Stimulated activated CD8-positive, alpha-beta memory T cell treated with anti-CD3 and anti-CD28 coated beads, Interleukin-4, amount 100 ng/mL, for 4 hours (primary cell): ENCODE results near the gene DHRSX.
"Not testable (repeated sequence)": the region's sequence is repeated elsewhere in the genome, so short reads cannot be mapped to it uniquely, and the experiment has no call there.

ENCODE experiments used
- DNase-seq, 2 donors: peaks; one replicate each; pipeline ENCODE4 v3.0.0-alpha.2; 2020; ENCODE audit warnings: low read depth in 2 of 2, low spot score in 1 of 2

Gene DHRSX

DNA sequence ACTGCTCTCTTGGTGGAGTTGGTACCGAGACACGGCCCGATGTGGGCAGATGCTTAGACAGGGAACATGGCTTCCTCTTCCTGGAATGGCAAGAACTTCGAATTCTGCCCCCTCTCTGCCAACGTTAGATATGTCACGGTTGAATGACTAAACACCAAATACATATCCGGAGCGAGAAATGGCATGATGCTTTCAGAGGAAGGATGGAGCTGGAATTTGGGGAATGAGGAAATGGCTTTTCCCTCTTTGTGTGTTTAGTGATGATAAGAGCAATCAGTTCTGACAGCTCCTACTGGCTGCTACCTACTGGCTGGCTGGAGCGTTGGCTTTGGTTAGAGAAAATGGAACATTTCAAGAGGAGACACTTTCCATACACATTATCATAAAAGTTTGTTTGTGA, 140.0 kb downstream of the DHRSX start:
- no peak for DNase-seq

DNA sequence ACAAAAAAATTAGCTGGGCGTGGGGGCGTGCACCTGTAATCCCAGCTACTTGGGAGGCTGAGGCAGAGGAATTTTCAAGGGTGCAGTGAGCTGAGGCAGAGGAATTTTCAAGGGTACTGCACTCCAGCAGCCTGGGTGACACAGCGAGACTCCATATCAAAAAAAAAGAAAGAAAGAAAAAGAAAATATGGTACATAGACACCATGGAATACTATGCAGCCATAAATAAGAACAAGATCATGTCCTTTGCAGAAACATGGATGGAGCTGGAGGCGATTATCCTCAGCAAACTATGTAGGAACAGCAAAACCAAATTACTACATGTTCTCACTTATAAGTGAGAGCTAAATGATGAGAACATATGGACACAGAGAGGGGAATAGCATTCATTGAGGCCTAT, 141.3 kb downstream of the DHRSX start:
- not testable (repeated sequence) for DNase-seq

DNA sequence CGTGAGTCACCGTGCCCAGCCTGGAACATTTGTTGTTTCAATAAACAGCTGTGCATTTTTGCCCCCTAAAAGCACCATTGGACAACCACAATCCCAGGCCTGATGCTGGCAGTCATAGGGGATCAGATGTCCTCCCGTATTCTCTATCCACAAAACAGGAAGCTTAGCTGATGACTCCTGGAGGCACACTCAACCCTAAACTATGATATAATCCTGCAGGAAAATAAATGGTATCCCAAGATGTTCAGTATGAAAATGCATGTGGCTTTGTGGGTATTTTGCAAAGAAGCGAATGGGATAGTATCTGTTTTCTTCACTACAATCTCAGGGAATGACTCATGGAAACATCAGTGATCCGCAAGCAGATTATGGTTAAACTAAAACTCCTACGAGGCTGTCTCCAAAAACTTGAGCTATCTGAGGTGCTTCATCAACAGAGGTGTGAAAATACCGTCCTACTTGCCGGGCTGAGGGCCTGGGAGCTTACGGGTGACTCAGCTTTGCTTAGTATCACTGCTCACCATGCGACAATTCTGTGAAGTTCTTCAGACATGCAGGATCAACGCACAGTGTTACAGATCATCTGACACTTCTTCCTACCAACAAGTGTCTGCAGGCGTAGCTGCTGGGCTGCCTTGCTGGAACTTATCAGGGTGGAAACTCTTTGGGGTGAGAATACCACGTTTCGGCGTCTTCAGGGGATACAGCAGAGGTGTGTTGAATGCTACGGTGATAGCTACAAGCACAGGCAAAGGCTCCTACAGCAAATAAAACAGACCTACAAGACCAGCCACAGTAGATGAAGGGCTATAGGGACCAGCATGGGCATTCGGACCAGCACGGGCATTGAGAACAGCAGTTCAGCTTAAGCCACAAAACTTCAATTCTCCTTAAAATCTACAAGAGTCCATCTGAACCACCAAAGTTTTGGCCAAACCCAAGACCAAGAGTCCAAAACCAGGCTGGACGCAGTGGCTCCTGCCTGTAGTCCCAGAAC, 148.5 kb downstream of the DHRSX start:
- no peak for DNase-seq

DNA sequence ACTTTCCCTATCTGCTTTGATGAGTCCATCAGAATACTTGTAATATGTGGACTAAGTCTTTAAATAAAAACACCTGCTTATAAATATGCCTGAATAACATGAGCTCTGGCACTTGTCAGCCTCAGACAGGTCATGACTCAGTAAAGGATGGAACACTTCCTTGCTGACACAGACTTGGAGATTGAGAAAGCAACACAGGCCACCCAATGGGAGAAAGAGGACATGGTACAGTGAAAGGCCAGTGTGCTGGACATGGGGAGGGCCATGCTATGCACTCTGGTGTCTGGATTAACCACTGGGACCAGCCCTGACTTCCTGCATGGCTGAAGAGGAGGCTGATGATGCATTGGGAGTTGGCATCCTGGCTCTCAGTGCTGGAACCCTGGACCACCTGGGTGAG, 149.5 kb downstream of the DHRSX start:
- no peak for DNase-seq

DNA sequence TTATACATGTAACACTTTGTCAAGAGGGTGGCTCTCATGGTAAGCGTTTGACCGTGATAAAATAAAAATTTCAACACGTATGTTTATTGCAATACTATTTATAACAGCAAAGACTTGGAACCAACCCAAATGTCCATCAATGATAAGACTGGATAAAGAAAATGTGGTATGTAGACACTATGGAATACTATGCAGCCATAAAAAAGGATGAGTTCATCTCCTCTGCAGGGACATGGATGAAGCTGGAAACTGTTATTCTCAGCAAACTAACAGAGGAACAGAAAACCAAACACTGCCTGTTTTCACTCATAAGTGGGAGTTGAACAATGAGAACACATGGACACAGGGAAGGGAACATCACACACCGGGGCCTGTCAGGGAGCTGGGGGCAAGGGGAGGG, 150.1 kb downstream of the DHRSX start:
- DNase-seq = not testable (repeated sequence)

DNA sequence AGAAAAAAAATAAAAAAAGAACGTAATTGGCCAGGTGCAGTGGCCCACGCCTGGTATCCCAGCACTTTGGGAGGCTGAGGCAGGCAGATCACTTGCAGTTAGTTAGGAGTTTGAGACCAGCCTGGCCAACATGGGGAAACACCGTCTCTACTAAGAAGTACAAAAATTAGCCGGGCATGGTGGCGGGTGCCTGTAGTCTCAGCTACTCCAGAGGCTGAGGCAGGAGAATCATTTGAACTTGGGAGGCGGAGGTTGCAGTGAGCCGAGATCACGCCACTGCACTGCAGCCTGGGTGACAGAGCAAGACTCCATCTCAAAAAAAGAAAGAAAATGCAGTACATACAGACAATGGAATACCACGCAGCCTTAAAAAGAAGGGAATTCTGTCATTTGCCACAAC, 150.7 kb downstream of the DHRSX start:
- DNase-seq = not testable (repeated sequence)

DNA sequence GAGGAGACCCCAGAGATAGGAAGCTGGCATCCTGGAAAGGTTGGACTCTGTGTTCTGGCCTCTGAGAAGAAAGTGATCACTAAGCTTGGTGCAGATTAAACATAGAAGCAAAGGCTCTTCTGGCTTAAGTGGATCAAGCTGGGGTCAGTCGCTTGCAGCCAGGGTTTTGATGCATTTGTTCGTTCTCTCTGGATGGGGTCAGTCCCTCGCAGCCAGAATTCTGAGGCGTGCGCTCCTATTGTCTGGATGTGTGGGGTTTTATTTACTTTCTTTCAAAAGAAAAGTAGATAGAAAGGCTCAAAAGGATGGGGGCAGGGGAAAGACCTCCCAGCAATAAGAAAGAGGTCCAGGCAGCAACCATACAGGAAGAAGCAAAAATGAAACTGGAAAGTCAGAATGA, 152.6 kb downstream of the DHRSX start:
- no peak for DNase-seq

DNA sequence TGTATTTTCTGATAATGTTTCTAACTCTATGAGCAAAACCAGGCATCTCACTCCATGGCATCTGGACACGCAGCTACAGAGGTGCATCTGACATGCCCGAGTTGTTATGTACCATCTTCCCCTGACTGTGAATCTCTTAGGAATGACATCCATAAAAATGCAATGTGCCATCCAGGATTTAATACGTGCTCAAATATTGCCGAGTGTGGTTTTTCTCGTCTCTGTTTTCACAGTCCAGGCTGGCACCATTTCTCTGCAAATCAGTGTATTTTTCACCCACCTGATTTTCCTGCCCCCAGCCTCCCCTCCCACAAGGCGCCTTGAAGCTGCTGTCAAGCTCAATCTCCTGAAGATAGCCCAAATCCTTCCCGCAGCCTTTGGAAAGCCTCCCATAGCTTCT, 154.6 kb downstream of the DHRSX start:
- DNase-seq = no peak

DNA sequence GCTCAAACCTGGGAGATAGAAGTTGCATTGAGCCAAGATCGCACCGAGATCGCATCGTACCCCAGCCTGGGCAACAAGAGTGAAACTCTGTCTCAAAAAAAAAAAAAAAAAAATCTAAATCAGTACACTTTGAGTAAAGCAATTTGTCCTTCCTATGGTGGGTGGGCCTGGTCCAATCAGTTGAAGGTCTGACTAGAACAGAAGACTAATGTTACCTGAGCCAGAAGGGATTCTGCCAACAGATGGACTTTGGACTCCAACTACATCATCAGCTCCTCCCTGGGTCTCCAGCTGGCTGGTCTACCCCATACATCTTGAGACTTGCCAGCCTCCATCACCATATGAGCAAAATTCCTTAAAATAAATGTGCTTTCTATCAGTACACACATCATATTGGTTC, 155.2 kb downstream of the DHRSX start:
- DNase-seq = no peak

DNA sequence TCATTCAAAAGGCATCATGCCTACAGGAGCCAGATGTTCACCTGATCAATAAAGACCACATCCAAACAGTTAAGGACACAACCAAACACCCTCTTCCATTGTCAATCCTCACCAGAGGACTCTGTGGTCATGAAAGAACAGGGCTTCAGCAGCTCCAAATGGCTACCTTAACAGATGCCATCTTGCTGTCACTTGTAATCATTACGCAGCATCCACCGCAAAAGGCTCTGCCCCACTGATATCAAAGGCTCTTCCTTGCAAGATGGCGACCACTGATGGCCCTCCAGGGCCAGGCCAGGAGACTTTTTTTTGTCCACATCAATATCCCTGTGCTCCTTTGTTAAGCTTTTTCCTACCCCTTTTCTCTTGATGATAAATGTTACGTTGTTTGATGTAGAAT, 157.4 kb downstream of the DHRSX start:
- DNase-seq = no peak

DNA sequence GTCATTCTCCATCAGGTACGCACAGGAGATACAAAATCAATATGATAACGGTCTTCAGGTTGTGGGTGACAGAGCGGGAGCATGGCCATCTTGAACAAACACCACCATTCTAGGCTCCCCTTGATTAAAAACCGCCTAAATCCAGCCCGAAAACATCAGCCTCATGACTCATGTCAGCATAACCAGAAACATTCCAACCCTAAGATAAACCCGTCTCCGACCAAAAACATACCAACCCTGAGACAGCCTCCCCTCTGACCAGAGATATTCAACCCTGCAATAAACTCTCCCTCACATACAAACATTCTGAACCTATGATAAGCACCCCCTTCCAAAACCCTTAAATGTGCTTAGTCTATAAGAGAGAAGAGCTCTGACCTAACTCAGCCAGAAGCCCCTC, 157.9 kb downstream of the DHRSX start:
- no peak for DNase-seq

DNA sequence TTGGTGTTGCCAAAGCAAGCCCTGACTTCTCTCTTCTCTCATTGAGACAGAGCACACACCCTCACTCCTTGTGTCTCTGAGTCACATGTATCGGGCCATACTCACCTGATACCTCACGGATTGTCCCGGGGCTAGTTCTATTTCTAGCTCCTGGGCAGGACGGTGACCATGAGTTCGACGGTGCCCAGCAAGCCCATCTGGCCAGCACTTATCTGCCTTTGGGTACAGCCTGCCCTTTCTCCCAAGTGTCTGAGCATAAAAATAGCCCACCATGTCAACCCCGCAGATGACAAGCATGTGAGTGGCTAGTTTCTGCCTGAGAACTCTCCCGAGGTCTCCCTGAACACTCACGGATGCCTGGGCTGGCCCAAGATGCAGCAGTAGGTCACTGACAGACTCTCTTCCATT, 158.5 kb downstream of the DHRSX start:
- no peak for DNase-seq

DNA sequence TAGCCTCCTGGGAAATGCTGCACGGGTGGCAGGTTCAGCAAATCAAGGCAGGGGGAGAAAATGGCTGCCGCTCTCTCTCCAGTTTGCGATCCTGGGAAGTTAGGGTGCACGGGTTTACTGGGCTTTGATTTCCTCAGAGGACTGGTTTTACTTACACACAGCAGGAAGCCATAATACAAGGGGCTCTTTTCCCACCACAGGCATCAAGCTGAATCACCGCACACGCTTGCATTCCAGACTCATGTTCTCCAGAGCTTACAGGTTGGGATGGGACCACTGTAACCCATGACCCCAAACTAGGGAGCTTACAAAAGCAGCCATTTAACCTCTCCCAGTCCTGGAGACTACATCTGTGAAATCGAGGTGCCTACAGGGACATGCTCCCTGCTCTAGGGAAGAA, 159.8 kb downstream of the DHRSX start:
- no peak for DNase-seq

DNA sequence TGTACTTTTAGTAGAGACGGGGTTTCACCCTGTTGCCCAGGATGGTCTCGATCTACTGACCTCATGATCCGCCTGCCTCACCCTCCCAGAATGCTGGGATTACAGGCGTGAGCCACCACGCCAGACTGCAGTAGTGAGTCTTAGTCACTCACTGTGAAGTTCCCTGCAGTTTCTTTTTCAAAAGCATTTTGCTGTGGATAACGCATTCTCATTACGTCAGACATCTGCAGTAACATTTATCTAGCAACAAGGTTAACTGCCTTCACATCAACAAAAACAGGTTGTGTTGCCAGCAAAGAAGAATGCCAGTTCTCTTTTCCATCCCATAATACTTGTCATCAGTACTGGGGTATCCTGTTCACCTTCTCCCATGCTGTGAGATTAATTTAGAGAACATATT, 164.6 kb downstream of the DHRSX start:
- DNase-seq = no peak

DNA sequence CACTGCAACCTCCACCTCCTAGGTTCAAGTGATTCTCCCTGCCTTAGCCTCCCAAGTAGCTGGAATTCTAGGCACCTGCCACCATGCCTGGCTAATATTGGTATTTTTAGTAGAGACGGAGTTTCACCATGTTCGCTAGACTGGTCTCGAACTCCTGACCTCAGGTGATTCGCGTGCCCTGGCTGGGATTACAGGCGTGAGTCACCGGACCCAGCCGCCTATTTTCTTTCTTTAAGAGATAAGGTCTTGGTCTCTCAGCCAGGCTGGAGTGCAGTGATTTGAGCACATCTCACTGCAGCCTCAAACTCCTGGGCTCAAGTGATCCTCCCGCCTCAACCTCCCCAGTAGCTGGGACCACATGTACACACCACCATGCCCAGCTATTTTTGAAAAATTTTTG, 166.5 kb downstream of the DHRSX start:
- no peak for DNase-seq

DNA sequence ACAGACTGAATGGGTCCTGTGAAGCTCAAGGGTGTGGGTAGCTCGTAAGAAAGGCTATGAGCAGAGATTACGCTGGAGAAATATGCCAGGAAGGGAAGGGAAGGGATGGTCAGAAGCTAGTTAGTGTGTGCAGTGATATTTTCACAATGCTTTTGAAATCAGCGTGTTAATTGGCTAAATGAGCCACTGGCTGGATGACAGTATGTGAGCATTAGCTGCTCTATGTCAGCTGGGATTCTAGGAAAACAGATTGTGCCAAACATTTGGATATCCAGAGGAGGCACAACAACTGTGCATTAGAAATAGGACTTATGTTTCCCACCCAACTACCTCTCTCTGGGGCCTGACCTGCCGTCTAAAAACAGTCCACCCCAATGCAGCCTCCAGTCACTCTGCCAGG, 168.5 kb downstream of the DHRSX start:
- DNase-seq = no peak

DNA sequence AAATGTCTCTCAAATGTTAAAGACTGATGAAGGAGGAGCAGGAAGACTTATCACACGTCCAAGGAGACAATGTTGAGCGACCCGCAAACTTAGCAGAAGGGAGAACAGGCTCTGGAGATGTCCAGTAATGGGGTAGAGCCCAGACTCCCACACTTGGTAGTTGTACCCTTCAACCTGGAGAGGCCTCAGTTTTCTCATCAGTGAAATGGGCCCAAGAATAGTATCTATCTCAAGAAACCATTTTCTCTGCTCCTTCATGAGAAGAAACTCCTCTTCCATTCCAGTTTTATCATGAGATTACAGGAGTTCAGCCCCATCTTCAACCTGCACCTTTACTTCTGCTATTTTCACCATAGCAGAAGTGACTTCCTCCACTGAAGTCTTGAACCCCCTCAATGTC, 169.9 kb downstream of the DHRSX start:
- no peak for DNase-seq

DNA sequence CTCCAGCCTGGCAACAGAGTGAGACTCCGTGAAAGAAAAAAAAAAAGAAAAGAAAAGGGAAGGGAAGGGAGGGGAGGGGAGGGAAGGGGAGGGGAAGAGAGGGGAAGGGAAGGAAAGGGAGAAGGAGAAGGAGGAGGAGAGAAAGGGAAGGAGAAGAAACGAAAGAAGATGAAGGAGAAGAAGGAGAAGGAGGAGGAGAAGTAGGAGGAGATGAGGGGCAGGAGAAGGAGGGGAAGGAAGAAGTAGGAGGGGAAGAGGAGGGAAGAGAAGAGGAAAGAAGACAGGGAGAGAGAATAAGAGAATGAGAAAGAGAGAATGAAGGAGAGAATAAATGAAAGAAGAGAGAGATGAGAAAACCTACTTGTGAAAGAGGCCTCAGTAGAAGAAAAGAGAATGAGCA, 170.3 kb downstream of the DHRSX start:
- no peak for DNase-seq

DNA sequence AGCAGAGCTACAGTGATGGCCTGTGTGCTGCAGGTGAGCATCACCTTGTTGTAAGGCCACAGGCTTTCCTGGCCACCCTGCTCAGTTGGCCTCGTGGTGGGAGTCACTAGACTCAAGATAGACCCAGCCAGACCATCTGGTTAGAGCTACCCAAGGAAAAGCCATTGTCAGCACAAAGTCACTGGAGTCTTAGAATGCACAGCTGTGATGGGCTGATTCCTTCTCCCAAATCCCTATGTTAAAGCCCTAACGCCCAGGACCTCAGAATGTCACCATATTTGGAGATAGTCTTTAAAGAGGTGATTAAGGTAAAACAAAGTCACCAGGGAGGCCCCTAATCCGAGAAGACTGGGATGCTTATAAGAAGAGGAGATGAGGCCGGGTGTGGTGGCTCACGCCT, 173.4 kb downstream of the DHRSX start:
- DNase-seq = no peak

DNA sequence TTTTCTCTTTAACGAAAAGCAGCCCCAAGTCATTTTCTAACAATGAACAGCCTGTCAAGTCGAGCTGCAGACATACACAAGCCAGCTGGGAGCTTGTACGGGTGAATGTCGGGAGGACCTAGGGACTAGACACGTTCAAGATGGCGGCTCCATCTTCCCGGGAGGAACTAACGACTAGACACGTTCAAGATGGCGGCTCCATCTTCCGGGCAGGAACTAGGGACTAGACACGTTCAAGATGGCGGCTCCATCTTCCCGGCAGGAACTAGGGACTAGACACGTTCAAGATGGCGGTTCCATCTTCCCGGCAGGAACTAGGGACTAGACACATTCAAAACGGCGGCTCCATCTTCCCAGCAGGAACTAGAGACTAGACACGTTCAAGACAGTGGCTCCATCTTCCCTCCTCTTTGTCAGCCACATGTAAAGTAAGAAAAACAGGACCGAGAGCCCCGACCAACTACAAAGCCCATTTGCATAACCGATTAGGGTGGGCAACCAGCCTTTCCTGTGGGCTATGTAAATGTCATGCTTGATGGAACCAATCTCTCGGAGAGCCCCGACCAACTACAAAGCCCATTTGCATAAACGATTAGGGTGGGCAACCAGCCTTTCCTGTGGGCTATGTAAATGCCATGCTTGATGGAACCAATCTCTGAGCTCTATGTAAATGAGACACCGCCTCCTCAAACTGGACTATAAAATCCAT, 175.5 kb downstream of the DHRSX start:
- DNase-seq = peak in 1 of 2 donors; percentile 4

DNA sequence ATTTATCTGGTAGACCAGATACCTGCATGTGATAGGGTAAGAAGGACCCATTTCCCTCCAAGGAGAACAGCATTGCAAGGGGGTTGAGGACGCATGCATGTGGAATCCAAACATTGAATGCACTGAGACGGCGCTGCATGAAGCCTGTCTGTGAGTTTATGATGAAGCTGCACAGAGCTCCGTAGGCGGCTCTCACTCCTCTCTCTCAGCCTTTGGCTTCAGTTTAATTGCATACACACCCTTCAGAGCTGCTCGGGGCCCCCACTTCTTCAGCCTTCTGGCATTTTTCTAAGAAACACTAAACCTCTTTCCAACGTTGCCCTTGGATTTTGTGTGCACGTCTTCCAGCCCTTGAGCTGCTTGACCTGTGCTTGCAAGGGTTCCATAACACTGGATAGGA, 176.6 kb downstream of the DHRSX start:
- no peak for DNase-seq

DNA sequence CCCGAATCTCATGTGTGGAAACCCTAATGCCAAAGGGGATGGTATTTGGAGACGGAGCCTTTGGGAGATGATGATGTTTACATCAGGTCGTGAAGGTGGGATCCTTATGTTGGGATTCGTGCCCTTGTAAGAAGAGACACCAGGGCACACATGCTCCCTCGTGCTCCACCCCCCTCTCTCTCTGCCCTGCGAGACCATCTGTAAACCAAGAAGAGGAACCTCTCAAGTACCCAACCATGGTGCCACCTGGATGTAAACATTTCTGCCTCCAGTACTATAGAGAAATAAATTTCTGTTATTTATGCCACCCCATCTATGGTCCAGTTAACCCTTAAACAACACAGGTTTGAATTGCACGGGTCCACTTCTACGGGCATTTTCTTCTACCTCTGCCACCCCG, 179.4 kb downstream of the DHRSX start:
- no peak for DNase-seq
